Prostate gland (tissue), 2 donors: Measurements from ENCODE around the gene BPIFB6.

Experiments used
- POLR2A ChIP-seq: fragments of 450-650 bp; IDR thresholded peaks from one replicate; pipeline ENCODE4 v1.6.1; 2016; ENCODE audit warnings: antibody characterized with exemption, mild to moderate bottlenecking
- POLR2AphosphoS5 ChIP-seq: sonication (generic); formaldehyde crosslinking; IDR thresholded peaks from one replicate; pipeline ENCODE4 v1.6.1; 2017; ENCODE audit warnings: antibody characterized with exemption
- TF ChIP-seq, protein P1 (sequence below), 4 experiments: fragments of 200-600 bp in 2 of 4; fragments of 450-650 bp in 2 of 4; sonication (generic) in 2 of 4; IDR thresholded peaks; 1 replicate in 3 of 4; 2 replicates in 1 of 4; pipeline ENCODE4 v1.5.1; 2016 to 2019; ENCODE audit warnings: antibody characterized with exemption in 4 of 4, mild to moderate bottlenecking in 2 of 4, moderate library complexity in 2 of 4

DNA sequence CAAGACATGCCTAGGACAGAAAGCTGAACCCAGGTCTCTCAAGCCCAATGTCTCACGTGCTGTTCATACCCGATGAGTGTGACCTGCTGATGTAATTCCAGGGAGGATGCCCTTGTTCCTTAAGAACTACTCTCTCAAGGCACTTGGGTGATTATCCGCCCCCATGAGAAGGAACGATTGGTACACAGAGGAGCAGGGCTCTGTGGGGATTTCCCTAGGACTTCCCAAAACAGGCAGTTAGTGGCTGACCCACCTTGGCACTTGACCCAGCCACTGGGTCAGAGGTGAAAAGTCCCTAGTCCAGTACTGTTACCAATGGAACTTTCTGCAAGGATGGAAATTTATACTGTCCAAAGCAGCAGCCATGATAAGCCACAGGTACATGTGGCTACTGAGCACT is 9.2 kb upstream of the BPIFB6 start:
- TF ChIP-seq, protein P1, sequence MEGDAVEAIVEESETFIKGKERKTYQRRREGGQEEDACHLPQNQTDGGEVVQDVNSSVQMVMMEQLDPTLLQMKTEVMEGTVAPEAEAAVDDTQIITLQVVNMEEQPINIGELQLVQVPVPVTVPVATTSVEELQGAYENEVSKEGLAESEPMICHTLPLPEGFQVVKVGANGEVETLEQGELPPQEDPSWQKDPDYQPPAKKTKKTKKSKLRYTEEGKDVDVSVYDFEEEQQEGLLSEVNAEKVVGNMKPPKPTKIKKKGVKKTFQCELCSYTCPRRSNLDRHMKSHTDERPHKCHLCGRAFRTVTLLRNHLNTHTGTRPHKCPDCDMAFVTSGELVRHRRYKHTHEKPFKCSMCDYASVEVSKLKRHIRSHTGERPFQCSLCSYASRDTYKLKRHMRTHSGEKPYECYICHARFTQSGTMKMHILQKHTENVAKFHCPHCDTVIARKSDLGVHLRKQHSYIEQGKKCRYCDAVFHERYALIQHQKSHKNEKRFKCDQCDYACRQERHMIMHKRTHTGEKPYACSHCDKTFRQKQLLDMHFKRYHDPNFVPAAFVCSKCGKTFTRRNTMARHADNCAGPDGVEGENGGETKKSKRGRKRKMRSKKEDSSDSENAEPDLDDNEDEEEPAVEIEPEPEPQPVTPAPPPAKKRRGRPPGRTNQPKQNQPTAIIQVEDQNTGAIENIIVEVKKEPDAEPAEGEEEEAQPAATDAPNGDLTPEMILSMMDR (IDR thresholded peaks at IDR 0.05), result no peak
- TF ChIP-seq POLR2AphosphoS5 (no peak), POLR2A (no peak)
